Measurements from ENCODE around the gene PLEKHG4B. TPM values are rescaled to one million over a fixed set of nuclear protein-coding genes. Genes with fewer than 3 reads are reported as not detected.

PLEKHG4B gene
- total RNA-seq, 1 experiment from 2014 or later: 1.2 TPM

DNA sequence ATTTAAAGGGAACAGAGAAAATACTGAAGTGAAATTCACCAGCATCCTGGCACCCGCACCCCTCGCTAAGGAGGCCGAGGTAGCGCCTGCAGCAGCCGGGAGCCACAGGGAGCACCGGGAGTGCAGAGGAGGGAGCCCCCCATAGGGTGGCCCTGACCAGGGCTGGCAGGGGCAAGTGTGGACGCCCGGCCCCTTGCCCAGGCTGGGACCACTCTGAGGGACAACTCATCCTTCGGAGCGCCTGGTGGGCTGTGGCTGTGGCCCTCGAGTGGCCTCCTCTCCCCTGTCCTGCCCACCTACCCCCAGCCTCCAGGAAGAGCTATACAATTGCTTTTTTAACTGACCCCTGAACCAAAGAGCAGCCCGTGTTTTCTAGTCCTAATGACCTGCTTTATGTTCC is 47.0 kb downstream of the PLEKHG4B start:
- H3K4me3 ChIP-seq (ENCODE audit: low read length): no peak overlapping the region
- H3K79me2 ChIP-seq (ENCODE audit: low read length): no peaks in the 10 kb centered on the region
- H3K9me3 ChIP-seq (ENCODE audit: low read length): no peaks in the 10 kb centered on the region
- POLR2A ChIA-PET (ENCODE audit: unreplicated experiment): no interaction called here
- H3K27ac ChIP-seq (ENCODE audit: low read length): no peak overlapping the region
- intact Hi-C loops (cut with micrococcal nuclease): no loop called here
- H3K27me3 ChIP-seq (ENCODE audit: low read length): no peaks in the 10 kb centered on the region
- no peak for DNase-seq
- H3K4me1 ChIP-seq (ENCODE audit: insufficient read depth, low read length): no peaks in the 10 kb centered on the region
- no peak for TF ChIP-seq EZH2phosphoT487 (IDR thresholded peaks at IDR 0.05; ENCODE audit: borderline replicate concordance, low read length)
- TF ChIP-seq, protein P1, sequence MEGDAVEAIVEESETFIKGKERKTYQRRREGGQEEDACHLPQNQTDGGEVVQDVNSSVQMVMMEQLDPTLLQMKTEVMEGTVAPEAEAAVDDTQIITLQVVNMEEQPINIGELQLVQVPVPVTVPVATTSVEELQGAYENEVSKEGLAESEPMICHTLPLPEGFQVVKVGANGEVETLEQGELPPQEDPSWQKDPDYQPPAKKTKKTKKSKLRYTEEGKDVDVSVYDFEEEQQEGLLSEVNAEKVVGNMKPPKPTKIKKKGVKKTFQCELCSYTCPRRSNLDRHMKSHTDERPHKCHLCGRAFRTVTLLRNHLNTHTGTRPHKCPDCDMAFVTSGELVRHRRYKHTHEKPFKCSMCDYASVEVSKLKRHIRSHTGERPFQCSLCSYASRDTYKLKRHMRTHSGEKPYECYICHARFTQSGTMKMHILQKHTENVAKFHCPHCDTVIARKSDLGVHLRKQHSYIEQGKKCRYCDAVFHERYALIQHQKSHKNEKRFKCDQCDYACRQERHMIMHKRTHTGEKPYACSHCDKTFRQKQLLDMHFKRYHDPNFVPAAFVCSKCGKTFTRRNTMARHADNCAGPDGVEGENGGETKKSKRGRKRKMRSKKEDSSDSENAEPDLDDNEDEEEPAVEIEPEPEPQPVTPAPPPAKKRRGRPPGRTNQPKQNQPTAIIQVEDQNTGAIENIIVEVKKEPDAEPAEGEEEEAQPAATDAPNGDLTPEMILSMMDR (conservative IDR thresholded peaks at IDR 0.05; ENCODE audit: low read depth, low read length): no peak
- TF ChIP-seq EZH2 (IDR thresholded peaks at IDR 0.05; ENCODE audit: low read length, unreplicated experiment): no peak
- CTCF ChIA-PET: no interaction called here
- no peaks in the 10 kb centered on the region for H4K20me1 ChIP-seq (ENCODE audit: low read length)
- no peaks in the 10 kb centered on the region for H3F3A ChIP-seq (ENCODE audit: low read length, unreplicated experiment)
- BruUV-seq (replicated peaks): no TSS peak
- H3K9me2 ChIP-seq (replicated peaks; ENCODE audit: low read length): no peaks in the 10 kb centered on the region
- H2AFZ ChIP-seq (ENCODE audit: low read length): no peak overlapping the region
- H3K9ac ChIP-seq (ENCODE audit: low read length): no peak overlapping the region
- no peak for ATAC-seq
- no peak overlapping the region for H3K4me2 ChIP-seq (ENCODE audit: low read length)
- no peaks in the 10 kb centered on the region for H3K36me3 ChIP-seq (ENCODE audit: low read depth, low read length)

DNA sequence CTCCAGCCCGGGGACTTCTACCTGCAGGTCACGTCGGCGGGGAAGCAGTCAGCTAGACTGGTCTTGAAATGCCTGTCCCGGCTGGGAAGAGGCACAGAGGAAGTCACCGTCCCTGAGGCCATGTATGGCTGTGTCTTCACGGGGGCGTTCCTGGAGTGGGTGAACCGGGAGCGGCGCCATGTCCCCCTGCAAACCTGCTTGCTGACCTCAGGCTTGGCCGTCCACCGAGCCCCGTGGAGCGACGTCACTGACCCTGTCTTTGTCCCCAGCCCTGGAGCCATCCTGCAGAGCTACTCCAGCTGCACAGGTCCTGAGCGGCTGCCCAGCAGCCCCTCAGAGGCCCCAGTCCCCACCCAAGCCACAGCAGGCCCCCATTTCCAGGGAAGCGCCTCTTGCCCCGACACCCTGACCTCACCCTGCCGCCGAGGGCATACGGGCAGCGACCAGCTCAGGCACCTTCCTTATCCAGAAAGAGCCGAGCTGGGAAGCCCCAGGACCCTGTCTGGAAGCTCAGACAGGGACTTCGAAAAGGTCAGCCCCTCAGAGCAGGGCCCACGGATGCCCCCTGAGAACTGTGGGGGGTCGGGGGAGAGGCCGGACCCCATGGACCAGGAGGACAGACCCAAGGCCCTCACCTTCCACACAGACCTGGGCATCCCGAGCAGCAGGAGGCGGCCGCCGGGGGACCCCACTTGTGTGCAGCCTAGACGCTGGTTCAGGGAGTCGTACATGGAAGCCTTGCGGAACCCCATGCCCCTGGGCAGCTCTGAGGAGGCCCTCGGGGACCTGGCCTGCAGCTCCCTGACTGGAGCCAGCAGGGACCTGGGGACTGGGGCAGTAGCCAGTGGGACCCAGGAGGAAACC is 47.8 kb downstream of the PLEKHG4B start:
- ChIA-PET POLR2A (ENCODE audit: unreplicated experiment) (no interaction called here), CTCF (interaction anchor here (0.6 kb wide), 1 partner anchor 10 kb away, joined by 4 read pairs; no protein-coding TSS in a partner anchor)
- H3K4me1 ChIP-seq (ENCODE audit: insufficient read depth, low read length): no peaks in the 10 kb centered on the region
- H3K27me3 ChIP-seq (ENCODE audit: low read length): no peaks in the 10 kb centered on the region
- H3K9me2 ChIP-seq (replicated peaks; ENCODE audit: low read length): no peaks in the 10 kb centered on the region
- BruUV-seq (replicated peaks): no TSS peak
- no peaks in the 10 kb centered on the region for H3K9me3 ChIP-seq (ENCODE audit: low read length)
- no peak overlapping the region for H3K9ac ChIP-seq (ENCODE audit: low read length)
- no peak overlapping the region for H3K27ac ChIP-seq (ENCODE audit: low read length)
- intact Hi-C loops (cut with micrococcal nuclease): no loop called here
- H3K4me3 ChIP-seq (ENCODE audit: low read length): no peak overlapping the region
- H4K20me1 ChIP-seq (ENCODE audit: low read length): no peaks in the 10 kb centered on the region
- no peaks in the 10 kb centered on the region for H3K79me2 ChIP-seq (ENCODE audit: low read length)
- H2AFZ ChIP-seq (ENCODE audit: low read length): no peak overlapping the region
- ATAC-seq: no peak
- H3F3A ChIP-seq (ENCODE audit: low read length, unreplicated experiment): no peaks in the 10 kb centered on the region
- no peak overlapping the region for H3K4me2 ChIP-seq (ENCODE audit: low read length)
- TF ChIP-seq, protein P1 (conservative IDR thresholded peaks at IDR 0.05; ENCODE audit: low read depth, low read length): no peak
- TF ChIP-seq EZH2 (IDR thresholded peaks at IDR 0.05; ENCODE audit: low read length, unreplicated experiment) (no peak), EZH2phosphoT487 (IDR thresholded peaks at IDR 0.05; ENCODE audit: borderline replicate concordance, low read length) (no peak)
- no peak for DNase-seq
- H3K36me3 ChIP-seq (ENCODE audit: low read depth, low read length): no peaks in the 10 kb centered on the region

DNA sequence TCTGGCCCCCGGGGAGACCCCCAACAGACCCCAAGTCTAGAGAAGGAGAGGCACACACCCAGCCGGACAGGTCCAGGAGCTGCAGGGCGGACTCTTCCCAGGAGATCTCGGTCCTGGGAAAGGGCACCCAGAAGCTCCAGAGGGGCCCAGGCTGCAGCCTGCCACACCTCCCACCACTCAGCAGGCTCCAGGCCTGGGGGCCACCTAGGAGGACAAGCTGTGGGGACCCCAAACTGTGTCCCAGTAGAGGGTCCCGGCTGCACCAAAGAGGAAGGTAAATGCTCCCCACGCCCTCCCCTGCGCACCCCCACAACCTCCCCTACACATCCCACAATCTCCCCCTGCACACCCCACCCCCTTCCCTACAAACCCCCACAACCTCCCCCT is 48.5 kb downstream of the PLEKHG4B start:
- H3K4me3 ChIP-seq (ENCODE audit: low read length): no peak overlapping the region
- no TSS peak for BruUV-seq (replicated peaks)
- H3K27ac ChIP-seq (ENCODE audit: low read length): no peak overlapping the region
- no peaks in the 10 kb centered on the region for H3K79me2 ChIP-seq (ENCODE audit: low read length)
- no peak overlapping the region for H3K4me2 ChIP-seq (ENCODE audit: low read length)
- H3F3A ChIP-seq (ENCODE audit: low read length, unreplicated experiment): no peaks in the 10 kb centered on the region
- CTCF ChIA-PET: interaction anchor here (0.6 kb wide), 1 partner anchor 9 kb away, joined by 4 read pairs; no protein-coding TSS in a partner anchor
- POLR2A ChIA-PET (ENCODE audit: unreplicated experiment): no interaction called here
- no peak overlapping the region for H2AFZ ChIP-seq (ENCODE audit: low read length)
- H3K9ac ChIP-seq (ENCODE audit: low read length): no peak overlapping the region
- H3K9me2 ChIP-seq (replicated peaks; ENCODE audit: low read length): no peaks in the 10 kb centered on the region
- DNase-seq: no peak
- no peaks in the 10 kb centered on the region for H3K27me3 ChIP-seq (ENCODE audit: low read length)
- TF ChIP-seq, protein P1 (conservative IDR thresholded peaks at IDR 0.05; ENCODE audit: low read depth, low read length): no peak
- no peak for TF ChIP-seq EZH2 (IDR thresholded peaks at IDR 0.05; ENCODE audit: low read length, unreplicated experiment)
- TF ChIP-seq EZH2phosphoT487 (IDR thresholded peaks at IDR 0.05; ENCODE audit: borderline replicate concordance, low read length): no peak
- intact Hi-C loops (cut with micrococcal nuclease): no loop called here
- H3K36me3 ChIP-seq (ENCODE audit: low read depth, low read length): no peaks in the 10 kb centered on the region
- no peaks in the 10 kb centered on the region for H4K20me1 ChIP-seq (ENCODE audit: low read length)
- no peaks in the 10 kb centered on the region for H3K9me3 ChIP-seq (ENCODE audit: low read length)
- H3K4me1 ChIP-seq (ENCODE audit: insufficient read depth, low read length): no peaks in the 10 kb centered on the region
- no peak for ATAC-seq
